Measurements from ENCODE around the gene AMBRA1. TPM values are rescaled to one million over a fixed set of nuclear protein-coding genes. Genes with fewer than 3 reads are reported as not detected.

The AMBRA1 gene
- total RNA-seq, 2 donors from 2014 or later = 56.2 to 60.7 TPM

DNA sequence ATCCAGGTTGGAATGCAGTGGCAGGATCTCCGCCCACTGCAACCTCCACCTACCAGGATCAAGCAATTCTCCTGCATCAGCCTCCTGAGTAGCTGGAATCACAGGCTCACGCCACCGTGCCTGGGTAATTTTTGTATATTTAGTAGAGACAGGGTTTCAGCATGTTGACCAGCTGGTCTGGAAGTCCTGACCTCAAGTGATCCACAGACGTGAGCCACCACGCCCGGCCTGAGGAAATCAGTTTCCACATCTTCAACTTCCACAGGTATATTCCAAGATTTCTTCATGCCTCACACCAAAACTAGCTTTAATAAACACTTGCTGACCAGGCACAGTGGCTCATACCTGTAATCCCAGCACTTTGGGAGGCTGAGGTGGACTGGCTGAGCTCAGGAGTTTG, 15.6 kb upstream of the AMBRA1 start:
- Histone ChIP-seq H3K36me3 (no peaks in the 10 kb centered on the region), H3K27ac (no peak overlapping the region), H3K4me3 (no peak overlapping the region), H3K9me3 (no peaks in the 10 kb centered on the region), H3K27me3 (replicated peaks; ENCODE audit: insufficient read depth) (no peaks in the 10 kb centered on the region), H3K4me1 (replicated peaks) (no peaks in the 10 kb centered on the region)
- TF ChIP-seq POLR2A (IDR thresholded peaks at IDR 0.05) (no peak), POLR2AphosphoS5 (IDR thresholded peaks at IDR 0.05) (no peak)
- WGBS = 99% methylated on average over 6 of the region's 6 CpGs
- no peak for DNase-seq (ENCODE audit: low spot score)
- intact Hi-C loops (cut with DNase I) = no loop called here

DNA sequence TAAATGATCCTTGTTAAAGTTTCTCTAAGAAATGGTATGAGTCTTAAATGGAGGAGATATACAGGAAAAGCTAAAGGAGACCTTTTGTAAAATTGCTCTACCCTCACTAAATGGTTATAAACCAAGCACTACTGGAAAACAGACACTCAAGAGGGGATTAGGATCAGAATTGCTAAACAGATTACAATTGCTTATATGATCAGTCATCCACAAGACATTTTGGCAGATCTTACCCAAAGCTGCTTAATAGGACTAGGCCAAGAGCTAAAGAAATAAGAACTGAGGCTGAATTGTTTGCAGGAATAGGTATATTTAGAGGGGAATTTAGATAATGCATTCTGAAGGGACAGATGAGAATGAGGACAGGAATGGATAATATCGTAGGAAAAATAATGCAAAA, 13.7 kb upstream of the AMBRA1 start:
- no peaks in the 10 kb centered on the region for H3K36me3 ChIP-seq
- no peaks in the 10 kb centered on the region for H3K9me3 ChIP-seq
- H3K27me3 ChIP-seq (replicated peaks; ENCODE audit: insufficient read depth) = no peaks in the 10 kb centered on the region
- intact Hi-C loops (cut with DNase I) = no loop called here
- H3K4me3 ChIP-seq = no peak overlapping the region
- no peak overlapping the region for H3K27ac ChIP-seq
- H3K4me1 ChIP-seq (replicated peaks) = no peaks in the 10 kb centered on the region
- DNase-seq (ENCODE audit: low spot score) = no peak
- TF ChIP-seq POLR2AphosphoS5 (IDR thresholded peaks at IDR 0.05) = no peak
- TF ChIP-seq, protein P1, sequence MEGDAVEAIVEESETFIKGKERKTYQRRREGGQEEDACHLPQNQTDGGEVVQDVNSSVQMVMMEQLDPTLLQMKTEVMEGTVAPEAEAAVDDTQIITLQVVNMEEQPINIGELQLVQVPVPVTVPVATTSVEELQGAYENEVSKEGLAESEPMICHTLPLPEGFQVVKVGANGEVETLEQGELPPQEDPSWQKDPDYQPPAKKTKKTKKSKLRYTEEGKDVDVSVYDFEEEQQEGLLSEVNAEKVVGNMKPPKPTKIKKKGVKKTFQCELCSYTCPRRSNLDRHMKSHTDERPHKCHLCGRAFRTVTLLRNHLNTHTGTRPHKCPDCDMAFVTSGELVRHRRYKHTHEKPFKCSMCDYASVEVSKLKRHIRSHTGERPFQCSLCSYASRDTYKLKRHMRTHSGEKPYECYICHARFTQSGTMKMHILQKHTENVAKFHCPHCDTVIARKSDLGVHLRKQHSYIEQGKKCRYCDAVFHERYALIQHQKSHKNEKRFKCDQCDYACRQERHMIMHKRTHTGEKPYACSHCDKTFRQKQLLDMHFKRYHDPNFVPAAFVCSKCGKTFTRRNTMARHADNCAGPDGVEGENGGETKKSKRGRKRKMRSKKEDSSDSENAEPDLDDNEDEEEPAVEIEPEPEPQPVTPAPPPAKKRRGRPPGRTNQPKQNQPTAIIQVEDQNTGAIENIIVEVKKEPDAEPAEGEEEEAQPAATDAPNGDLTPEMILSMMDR (IDR thresholded peaks at IDR 0.05) = no peak
- TF ChIP-seq POLR2A (IDR thresholded peaks at IDR 0.05) = no peak
- WGBS = 69% methylated on average over 1 of the region's 1 CpG

DNA sequence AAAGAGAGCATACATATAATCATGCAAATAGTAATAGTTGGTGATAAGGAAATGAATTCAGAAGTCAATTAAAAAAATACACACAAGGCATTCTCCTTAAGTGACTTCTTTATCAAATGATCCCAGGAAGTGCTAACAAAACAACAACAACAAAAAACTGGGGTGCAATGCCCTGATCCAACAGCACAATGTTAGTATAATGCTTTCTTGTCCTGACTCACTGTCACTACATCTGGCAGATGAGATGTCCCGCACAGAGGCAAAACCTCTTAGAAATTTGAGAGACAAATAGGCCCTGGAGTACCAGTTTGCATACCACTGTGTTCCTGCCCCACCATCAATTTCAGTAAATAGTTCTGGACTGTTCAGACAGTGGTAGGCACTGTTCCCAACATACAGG, 11.0 kb upstream of the AMBRA1 start:
- no peak for TF ChIP-seq POLR2A (IDR thresholded peaks at IDR 0.05)
- TF ChIP-seq, protein P1 (IDR thresholded peaks at IDR 0.05) = no peak
- TF ChIP-seq POLR2AphosphoS5 (IDR thresholded peaks at IDR 0.05) = no peak
- 92% methylated on average over 1 of the region's 1 CpG for WGBS
- H3K27me3 ChIP-seq (replicated peaks; ENCODE audit: insufficient read depth) = no peaks in the 10 kb centered on the region
- no peaks in the 10 kb centered on the region for H3K9me3 ChIP-seq
- no peak overlapping the region for H3K27ac ChIP-seq
- H3K4me1 ChIP-seq (replicated peaks) = no peaks in the 10 kb centered on the region
- H3K36me3 ChIP-seq = no peaks in the 10 kb centered on the region
- DNase-seq (ENCODE audit: low spot score) = no peak
- intact Hi-C loops (cut with DNase I) = no loop called here
- H3K4me3 ChIP-seq = no peak overlapping the region

DNA sequence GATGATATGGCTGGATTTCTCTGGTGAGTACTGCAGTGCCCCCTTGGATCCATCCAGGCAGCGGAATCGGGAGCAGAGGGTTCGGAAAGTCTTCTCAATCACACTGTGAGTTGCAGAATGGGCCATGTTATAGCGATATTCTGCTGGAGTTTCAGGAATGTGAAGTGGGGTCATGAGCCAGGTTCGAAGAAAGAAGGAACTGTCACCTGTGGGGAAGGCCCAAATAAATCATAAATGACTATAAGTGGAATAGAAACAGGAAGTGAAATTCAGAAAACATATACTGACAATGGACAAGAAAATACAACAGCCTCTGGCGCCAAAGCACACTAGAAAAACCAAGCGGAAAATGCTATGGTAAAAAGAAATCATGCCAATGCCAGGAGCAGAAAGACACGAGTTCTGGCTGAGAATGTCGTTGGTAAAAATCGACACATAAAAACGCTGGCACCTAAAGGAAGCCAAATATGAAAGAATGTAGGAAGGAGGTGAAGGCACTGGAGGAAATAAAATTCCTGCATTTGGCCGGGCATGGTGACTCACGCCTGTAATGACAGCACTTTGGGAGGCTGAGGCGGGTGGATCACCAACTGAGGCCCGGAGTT, 10.0 kb upstream of the AMBRA1 start:
- no peak for TF ChIP-seq POLR2A (IDR thresholded peaks at IDR 0.05)
- no peak for TF ChIP-seq POLR2AphosphoS5 (IDR thresholded peaks at IDR 0.05)
- TF ChIP-seq, protein P1 (IDR thresholded peaks at IDR 0.05) = no peak
- DNase-seq (ENCODE audit: low spot score) = no peak
- intact Hi-C loops (cut with DNase I) = no loop called here
- Histone ChIP-seq H3K27ac (no peak overlapping the region), H3K27me3 (replicated peaks; ENCODE audit: insufficient read depth) (no peaks in the 10 kb centered on the region), H3K36me3 (no peaks in the 10 kb centered on the region), H3K4me1 (replicated peaks) (no peaks in the 10 kb centered on the region), H3K9me3 (no peaks in the 10 kb centered on the region), H3K4me3 (no peak overlapping the region)
- WGBS = 94% methylated on average over 15 of the region's 15 CpGs

DNA sequence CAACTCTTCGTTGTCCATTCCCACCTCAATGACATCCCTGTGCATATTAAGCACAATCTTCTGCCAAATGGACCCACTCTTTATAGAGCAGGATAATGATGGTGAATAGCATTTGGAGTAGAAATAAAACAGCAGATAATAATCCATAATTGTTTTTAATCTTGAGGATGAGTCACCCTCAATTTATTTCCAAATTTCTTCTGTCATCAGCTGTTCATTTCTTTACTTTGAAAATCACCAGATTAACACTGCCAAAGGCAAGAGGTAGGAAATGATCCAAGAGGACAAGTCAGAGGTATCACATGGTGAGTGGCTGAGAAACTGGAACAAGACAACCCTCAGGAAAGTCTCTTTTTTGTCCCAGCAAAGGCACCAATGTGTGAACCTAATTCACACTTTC, 7.3 kb upstream of the AMBRA1 start:
- WGBS = 47% methylated on average over 1 of the region's 1 CpG
- Histone ChIP-seq H3K36me3 (no peaks in the 10 kb centered on the region), H3K4me1 (replicated peaks) (no peaks in the 10 kb centered on the region), H3K27me3 (replicated peaks; ENCODE audit: insufficient read depth) (no peaks in the 10 kb centered on the region), H3K4me3 (no peak overlapping the region), H3K9me3 (no peaks in the 10 kb centered on the region), H3K27ac (no peak overlapping the region)
- DNase-seq (ENCODE audit: low spot score) = no peak
- intact Hi-C loops (cut with DNase I) = no loop called here
- TF ChIP-seq POLR2A (IDR thresholded peaks at IDR 0.05) (no peak), POLR2AphosphoS5 (IDR thresholded peaks at IDR 0.05) (no peak)
- TF ChIP-seq, protein P1 (IDR thresholded peaks at IDR 0.05) = no peak

All from prostate gland (tissue), 2 donors.